Stomach (tissue), 4 donors: ENCODE data around the gene CAPN2.

Experiments used
- POLR2AphosphoS5 ChIP-seq, 3 donors: sonication (generic); formaldehyde crosslinking; IDR thresholded peaks; one replicate each; pipeline ENCODE4 v1.6.1; 2016; ENCODE audit warnings: antibody characterized with exemption in 3 of 3
- TF ChIP-seq, protein P1 (sequence below), 7 experiments: fragments of 450-650 bp in 4 of 7; fragments of 200-600 bp in 3 of 7; sonication (generic) in 3 of 7; IDR thresholded peaks; one replicate each; pipeline ENCODE4 v1.5.1; 2016 to 2019; ENCODE audit warnings: antibody characterized with exemption in 7 of 7, control low read depth in 2 of 7, mild to moderate bottlenecking in 1 of 7

DNA sequence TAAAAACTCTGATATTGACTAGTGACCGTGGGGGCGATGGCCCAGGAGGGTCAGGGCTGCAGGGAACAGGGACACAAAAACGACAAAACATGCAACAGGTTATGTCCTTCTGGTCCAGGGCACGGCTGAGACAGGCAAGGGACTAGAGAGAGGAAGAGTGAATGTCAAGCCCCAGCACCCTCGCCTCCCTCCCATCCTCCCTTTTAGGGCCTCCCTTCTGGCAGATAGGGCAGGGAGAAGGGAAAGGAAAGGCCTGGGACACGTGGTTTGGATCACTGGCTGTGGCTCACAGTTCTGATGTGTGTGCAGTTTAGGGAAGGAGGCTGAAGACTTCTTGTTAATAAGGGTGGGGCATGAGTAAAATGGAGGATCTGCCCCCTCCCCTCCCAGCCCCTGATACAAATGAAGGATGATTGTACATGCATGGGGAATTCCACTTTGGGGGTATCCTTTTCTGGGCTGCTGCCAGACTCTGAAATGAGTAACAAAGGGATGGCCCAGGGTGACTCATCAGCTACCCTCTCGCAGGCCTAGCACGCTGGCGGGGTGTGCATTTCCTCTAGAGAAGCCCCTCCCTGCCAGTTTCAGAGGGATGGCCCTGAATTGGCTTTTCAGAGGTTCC lies 14.2 kb downstream of the CAPN2 start:
- TF ChIP-seq, protein P1, sequence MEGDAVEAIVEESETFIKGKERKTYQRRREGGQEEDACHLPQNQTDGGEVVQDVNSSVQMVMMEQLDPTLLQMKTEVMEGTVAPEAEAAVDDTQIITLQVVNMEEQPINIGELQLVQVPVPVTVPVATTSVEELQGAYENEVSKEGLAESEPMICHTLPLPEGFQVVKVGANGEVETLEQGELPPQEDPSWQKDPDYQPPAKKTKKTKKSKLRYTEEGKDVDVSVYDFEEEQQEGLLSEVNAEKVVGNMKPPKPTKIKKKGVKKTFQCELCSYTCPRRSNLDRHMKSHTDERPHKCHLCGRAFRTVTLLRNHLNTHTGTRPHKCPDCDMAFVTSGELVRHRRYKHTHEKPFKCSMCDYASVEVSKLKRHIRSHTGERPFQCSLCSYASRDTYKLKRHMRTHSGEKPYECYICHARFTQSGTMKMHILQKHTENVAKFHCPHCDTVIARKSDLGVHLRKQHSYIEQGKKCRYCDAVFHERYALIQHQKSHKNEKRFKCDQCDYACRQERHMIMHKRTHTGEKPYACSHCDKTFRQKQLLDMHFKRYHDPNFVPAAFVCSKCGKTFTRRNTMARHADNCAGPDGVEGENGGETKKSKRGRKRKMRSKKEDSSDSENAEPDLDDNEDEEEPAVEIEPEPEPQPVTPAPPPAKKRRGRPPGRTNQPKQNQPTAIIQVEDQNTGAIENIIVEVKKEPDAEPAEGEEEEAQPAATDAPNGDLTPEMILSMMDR (IDR thresholded peaks at IDR 0.05), result no peak
- TF ChIP-seq POLR2AphosphoS5 (IDR thresholded peaks at IDR 0.05), result peak in 1 of 3 donors; percentile 53
